ENCODE data around the gene XBP1. TPM values are rescaled to one million over a fixed set of nuclear protein-coding genes. Genes with fewer than 3 reads are reported as not detected.
"Not testable (repeated sequence)": the region's sequence is repeated elsewhere in the genome, so short reads cannot be mapped to it uniquely, and the experiment has no call there.

The XBP1 gene
- total RNA-seq (220 TPM), polyA plus RNA-seq (ENCODE audit: insufficient read depth, low read depth, low replicate concordance) (114 TPM)
- long read RNA-seq, donor 1, transcript XBP1-201 (5 exons, 1,850 nt), result major isoform, 38 of 42 reads
- long read RNA-seq, donor 1, partial matches to known transcripts, result 0 of 42 reads
- long read RNA-seq, donor 1, other reads (novel, unspliced or antisense), result 0 of 42 reads
- long read RNA-seq, donor 2, transcript XBP1-201 (5 exons, 1,850 nt), result major isoform, 48 of 57 reads
- long read RNA-seq, donor 2, transcript XBP1-206 (2 exons, 2,173 nt), result minor isoform, 6 of 57 reads
- long read RNA-seq, donor 2, partial matches to known transcripts, result 0 of 57 reads
- long read RNA-seq, donor 2, other reads (novel, unspliced or antisense), result 0 of 57 reads
- long read RNA-seq, donor 3, transcript XBP1-201 (5 exons, 1,850 nt), result major isoform, 86 of 90 reads
- long read RNA-seq, donor 3, partial matches to known transcripts, result 0 of 90 reads
- long read RNA-seq, donor 3, other reads (novel, unspliced or antisense), result 0 of 90 reads
- long read RNA-seq, donor 4, transcript XBP1-201 (5 exons, 1,850 nt), result major isoform, 54 of 71 reads
- long read RNA-seq, donor 4, partial matches to known transcripts, result 10 of 71 reads
- long read RNA-seq, donor 4, other reads (novel, unspliced or antisense), result 0 of 71 reads
- long read RNA-seq, donor 5, partial matches to known transcripts, result 0 of 2 reads
- long read RNA-seq, donor 5, other reads (novel, unspliced or antisense), result 0 of 2 reads
- long read RNA-seq, donor 6, transcript XBP1-201 (5 exons, 1,850 nt), result major isoform, 78 of 80 reads
- long read RNA-seq, donor 6, partial matches to known transcripts, result 0 of 80 reads
- long read RNA-seq, donor 6, other reads (novel, unspliced or antisense), result 0 of 80 reads
- long read RNA-seq, donor 7, transcript XBP1-201 (5 exons, 1,850 nt), result major isoform, 293 of 330 reads
- long read RNA-seq, donor 7, partial matches to known transcripts, result 4 of 330 reads
- long read RNA-seq, donor 7, other reads (novel, unspliced or antisense), result 28 of 330 reads
- long read RNA-seq, donor 8, transcript XBP1-201 (5 exons, 1,850 nt), result major isoform, 64 of 70 reads
- long read RNA-seq, donor 8, partial matches to known transcripts, result 0 of 70 reads
- long read RNA-seq, donor 8, other reads (novel, unspliced or antisense), result 0 of 70 reads
- long read RNA-seq, donor 9, transcript XBP1-201 (5 exons, 1,850 nt), result major isoform, 27 of 30 reads
- long read RNA-seq, donor 9, partial matches to known transcripts, result 0 of 30 reads
- long read RNA-seq, donor 9, other reads (novel, unspliced or antisense), result 0 of 30 reads
- long read RNA-seq, donor 10, transcript XBP1-201 (5 exons, 1,850 nt), result major isoform, 39 of 45 reads
- long read RNA-seq, donor 10, partial matches to known transcripts, result 0 of 45 reads
- long read RNA-seq, donor 10, other reads (novel, unspliced or antisense), result 0 of 45 reads

DNA sequence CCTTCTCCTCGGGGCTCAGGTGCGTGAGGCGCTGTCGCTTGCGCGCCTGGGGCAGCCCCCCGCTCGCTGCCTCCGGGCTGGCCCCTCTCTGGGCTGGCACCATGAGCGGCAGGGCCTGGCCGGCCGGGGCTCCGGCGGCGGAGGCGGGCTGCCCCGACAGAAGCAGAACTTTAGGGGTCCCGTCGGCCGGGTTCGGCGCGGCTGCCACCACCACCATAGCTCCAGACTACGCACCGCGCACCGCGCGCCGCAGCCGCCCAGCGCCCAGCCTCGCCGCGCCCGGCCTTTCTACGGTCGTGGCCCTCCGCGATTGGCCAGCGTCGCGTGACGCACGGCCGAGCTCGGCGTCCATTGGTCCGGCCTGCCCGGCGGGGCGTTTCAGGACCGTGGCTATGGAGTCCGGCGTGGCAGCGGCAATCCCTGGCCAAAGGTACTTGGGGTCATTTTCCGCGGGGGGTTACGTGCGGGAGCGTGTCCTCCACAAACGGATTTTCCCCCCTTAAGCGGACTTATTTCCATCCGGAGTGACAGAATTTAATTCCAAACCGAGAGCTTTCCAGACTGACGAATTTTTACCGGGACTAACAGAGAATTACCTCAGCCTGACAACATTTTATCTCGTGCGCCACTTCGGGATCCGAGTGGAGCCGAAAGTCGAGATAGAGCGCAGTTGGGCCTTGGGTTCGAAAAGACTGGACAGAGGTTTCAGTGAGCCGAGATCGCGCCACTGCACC is at the start of gene XBP1:
XBP1 (minus strand) TSS at position 262 of the 734 bp plus-strand sequence.
- peaks cover 7 to 23% (median 18%) of the 10 kb centered on the region in 3 donors for H3K36me3 ChIP-seq (ENCODE audit: control insufficient read depth in 2 of 3, insufficient read depth in 3 of 3, low read length in 3 of 3)
- H3K27me3 ChIP-seq (ENCODE audit: control insufficient read depth, insufficient read depth, low read length), result no peaks in the 10 kb centered on the region
- TF ChIP-seq, protein P1, sequence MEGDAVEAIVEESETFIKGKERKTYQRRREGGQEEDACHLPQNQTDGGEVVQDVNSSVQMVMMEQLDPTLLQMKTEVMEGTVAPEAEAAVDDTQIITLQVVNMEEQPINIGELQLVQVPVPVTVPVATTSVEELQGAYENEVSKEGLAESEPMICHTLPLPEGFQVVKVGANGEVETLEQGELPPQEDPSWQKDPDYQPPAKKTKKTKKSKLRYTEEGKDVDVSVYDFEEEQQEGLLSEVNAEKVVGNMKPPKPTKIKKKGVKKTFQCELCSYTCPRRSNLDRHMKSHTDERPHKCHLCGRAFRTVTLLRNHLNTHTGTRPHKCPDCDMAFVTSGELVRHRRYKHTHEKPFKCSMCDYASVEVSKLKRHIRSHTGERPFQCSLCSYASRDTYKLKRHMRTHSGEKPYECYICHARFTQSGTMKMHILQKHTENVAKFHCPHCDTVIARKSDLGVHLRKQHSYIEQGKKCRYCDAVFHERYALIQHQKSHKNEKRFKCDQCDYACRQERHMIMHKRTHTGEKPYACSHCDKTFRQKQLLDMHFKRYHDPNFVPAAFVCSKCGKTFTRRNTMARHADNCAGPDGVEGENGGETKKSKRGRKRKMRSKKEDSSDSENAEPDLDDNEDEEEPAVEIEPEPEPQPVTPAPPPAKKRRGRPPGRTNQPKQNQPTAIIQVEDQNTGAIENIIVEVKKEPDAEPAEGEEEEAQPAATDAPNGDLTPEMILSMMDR (IDR thresholded peaks at IDR 0.05; ENCODE audit: borderline replicate concordance, extremely low read depth, insufficient read depth), result no peak
- intact Hi-C loops (cut with DNase I), result no loop called here
- peak within 1 kb of the TSS; percentile 90 to 94 (median 92) for H3K4me3 ChIP-seq (ENCODE audit: low read length in 3 of 3)
- H3K9ac ChIP-seq (ENCODE audit: low read length in 3 of 3), result peak within 1 kb of the TSS; percentile 90 to 98 (median 91)
- peaks cover 0 to 17% (median 4%) of the 10 kb centered on the region in 3 donors for H3K4me1 ChIP-seq (ENCODE audit: control insufficient read depth in 2 of 3, insufficient read depth in 2 of 3, low read depth in 1 of 3, low read length in 3 of 3)
- FAIRE-seq (no peak), DNase-seq (peak; percentile 94 to 98 (median 97))
- H3K27ac ChIP-seq (ENCODE audit: low read depth in 2 of 2, low read length in 2 of 2), result peak within 1 kb of the TSS; percentile 99
- no peaks in the 10 kb centered on the region for H3K9me3 ChIP-seq (ENCODE audit: control insufficient read depth in 2 of 3, insufficient read depth in 1 of 3, low read length in 3 of 3)

DNA sequence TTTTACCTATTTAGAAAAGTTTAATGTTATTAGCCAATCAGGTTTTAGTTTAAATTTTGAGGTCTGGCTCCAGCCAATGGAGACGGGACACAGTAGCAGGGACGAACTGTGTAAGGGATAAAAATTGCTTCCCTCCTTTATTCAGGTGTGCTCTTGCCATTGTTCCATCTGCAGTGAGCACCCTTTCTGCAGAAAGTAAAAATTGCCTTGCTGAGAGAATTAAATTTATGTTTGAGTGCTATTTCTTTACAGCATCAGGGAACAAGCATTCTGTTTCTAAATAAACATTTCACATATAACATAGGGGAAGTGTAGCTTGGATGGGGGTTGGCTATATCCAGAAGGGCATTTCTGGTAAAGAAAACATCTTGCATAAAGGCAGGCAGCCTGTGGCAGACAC is 46.6 kb upstream of the XBP1 start:
- no peaks in the 10 kb centered on the region for H3K27me3 ChIP-seq (ENCODE audit: control insufficient read depth, insufficient read depth, low read length)
- H3K4me1 ChIP-seq (ENCODE audit: control insufficient read depth in 2 of 3, insufficient read depth in 2 of 3, low read depth in 1 of 3, low read length in 3 of 3), result no peaks in the 10 kb centered on the region
- H3K27ac ChIP-seq (ENCODE audit: low read depth in 2 of 2, low read length in 2 of 2), result no peak overlapping the region
- DNase-seq (no peak), FAIRE-seq (no peak)
- H3K9me3 ChIP-seq (ENCODE audit: control insufficient read depth in 2 of 3, insufficient read depth in 1 of 3, low read length in 3 of 3), result peaks cover 0 to 6% (median 0%) of the 10 kb centered on the region in 3 donors
- intact Hi-C loops (cut with DNase I), result no loop called here
- TF ChIP-seq, protein P1 (IDR thresholded peaks at IDR 0.05; ENCODE audit: borderline replicate concordance, extremely low read depth, insufficient read depth), result no peak
- H3K36me3 ChIP-seq (ENCODE audit: control insufficient read depth in 2 of 3, insufficient read depth in 3 of 3, low read length in 3 of 3), result no peaks in the 10 kb centered on the region
- H3K4me3 ChIP-seq (ENCODE audit: low read length in 3 of 3), result no peak overlapping the region
- no peak overlapping the region for H3K9ac ChIP-seq (ENCODE audit: low read length in 3 of 3)

DNA sequence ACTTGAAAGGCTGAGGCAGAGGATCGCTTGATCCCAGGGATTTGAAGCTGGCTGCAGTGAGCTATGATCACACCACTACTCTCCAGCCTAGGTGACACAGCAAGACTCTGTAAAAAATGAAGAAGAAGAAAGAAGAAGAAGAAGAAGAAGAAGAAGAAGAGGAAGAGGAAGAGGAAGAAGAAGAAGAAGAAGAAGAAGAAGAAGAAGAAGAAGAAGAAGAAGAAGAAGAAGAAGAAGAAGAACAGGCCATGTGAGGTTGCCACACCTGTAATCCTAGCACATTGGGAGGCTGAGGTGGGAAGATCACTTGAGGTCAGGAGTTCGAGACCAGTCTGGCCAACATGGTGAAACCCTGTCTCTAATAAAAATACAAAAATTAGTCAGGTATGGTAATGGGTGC is 43.9 kb upstream of the XBP1 start:
- DNase-seq; H3K36me3 ChIP-seq (ENCODE audit: control insufficient read depth in 2 of 3, insufficient read depth in 3 of 3, low read length in 3 of 3); H3K4me1 ChIP-seq (ENCODE audit: control insufficient read depth in 2 of 3, insufficient read depth in 2 of 3, low read depth in 1 of 3, low read length in 3 of 3); intact Hi-C loops (cut with DNase I); H3K9ac ChIP-seq (ENCODE audit: low read length in 3 of 3); H3K27me3 ChIP-seq (ENCODE audit: control insufficient read depth, insufficient read depth, low read length); FAIRE-seq; H3K4me3 ChIP-seq (ENCODE audit: low read length in 3 of 3); H3K9me3 ChIP-seq (ENCODE audit: control insufficient read depth in 2 of 3, insufficient read depth in 1 of 3, low read length in 3 of 3); H3K27ac ChIP-seq (ENCODE audit: low read depth in 2 of 2, low read length in 2 of 2): not testable (repeated sequence)
